K562 (cell line): ENCODE measurements around the gene PTCH1. TPM values are rescaled to one million over a fixed set of nuclear protein-coding genes. Genes with fewer than 3 reads are reported as not detected.

Experiments
- ATAC-seq: fragments of 200-7000 bp; cut with Tn5 transposase; 3 replicates; pipeline ENCODE4 v1.9.1; 2020; ENCODE audit warnings: moderate library complexity
- BruUV-seq: library from RNA; stranded (reverse); fragments of 400-500 nt; replicated peaks from 2 replicates; lab custom pipeline; 2021; lab: Mats Ljungman, UMichigan
- CTCF ChIA-PET: fragments of 300-600 bp; formaldehyde crosslinking; extraction: SDS; loops from one replicate; lab custom pipeline; 2021; ENCODE audit warnings: low intra/inter-chr PET ratio; lab: Yijun Ruan, JAX
- POLR2A ChIA-PET: fragments of 300-600, 350-650 bp; sonication (Branson Sonifier 250); formaldehyde crosslinking; extraction: SDS; loops from one replicate; lab custom pipeline; 2021; ENCODE audit warnings: antibody characterized with exemption, inconsistent platforms; lab: Yijun Ruan, JAX
- DNase-seq, 4 experiments: peaks; one replicate each; pipeline versions ENCODE4 v3.0.0 to v3.0.0-alpha.2; 2011 to 2018; ENCODE audit warnings: low spot score in 3 of 4, mixed read lengths in 3 of 4; ENCODE audit errors: extremely low read depth in 1 of 4
- FAIRE-seq: peaks from 2 replicates; lab custom pipeline; 2011; peaks lifted over from hg19 to GRCh38; lab: Jason Lieb, UNC
- H2AFZ ChIP-seq: 2 replicates; pipeline ENCODE4 v1.6.0; 2011; ENCODE audit warnings: low read depth, low read length, control low read depth, inconsistent platforms
- H3K27ac ChIP-seq: fragments of 200-600 bp; 3 replicates; pipeline ENCODE4 v1.8.0; 2011; ENCODE audit warnings: low read depth, mild to moderate bottlenecking, control low read depth, inconsistent platforms, low read length, moderate library complexity, mixed read lengths; ENCODE audit errors: extremely low read depth
- H3K27me3 ChIP-seq, 2 experiments: fragments of 300-600 bp in 1 of 2; 2 replicates in 1 of 2; 3 replicates in 1 of 2; pipeline versions ENCODE4 v1.6.0 to v1.8.0; 2011; ENCODE audit warnings: inconsistent platforms in 2 of 2, low read length in 2 of 2, mild to moderate bottlenecking in 1 of 2, mixed read lengths in 1 of 2, moderate library complexity in 1 of 2; ENCODE audit not compliant: control insufficient read depth in 2 of 2, insufficient read depth in 2 of 2
- H3K36me3 ChIP-seq: fragments of 300-600 bp; 3 replicates; pipeline ENCODE4 v1.8.0; 2011; ENCODE audit warnings: mild to moderate bottlenecking, low read length, inconsistent platforms; ENCODE audit not compliant: control insufficient read depth, insufficient read depth
- H3K4me1 ChIP-seq, 2 experiments: fragments of 200-600 bp in 1 of 2; replicated peaks in 1 of 2; 2 replicates in 1 of 2; 3 replicates in 1 of 2; pipeline versions ENCODE4 v1.5.1 to v1.8.0; 2011; ENCODE audit warnings: inconsistent platforms in 2 of 2, low read length in 2 of 2, mild to moderate bottlenecking in 1 of 2, mixed read lengths in 1 of 2, moderate library complexity in 1 of 2; ENCODE audit not compliant: control insufficient read depth in 2 of 2, insufficient read depth in 2 of 2
- H3K4me2 ChIP-seq: 2 replicates; pipeline ENCODE4 v1.6.1; 2011; ENCODE audit warnings: low read length, control low read depth, inconsistent platforms, mixed read lengths; ENCODE audit not compliant: insufficient read depth
- H3K4me3 ChIP-seq: fragments of 200-600 bp; sonication (generic), shearing (Covaris generic); 2 replicates; pipeline ENCODE4 v1.5.1; 2016; ENCODE audit warnings: control low read depth, inconsistent platforms
- H3K79me2 ChIP-seq: fragments of 200-600 bp; 3 replicates; pipeline ENCODE4 v1.8.0; 2011; ENCODE audit warnings: low read length, inconsistent platforms; ENCODE audit not compliant: control insufficient read depth, insufficient read depth
- H3K9ac ChIP-seq, 2 experiments: 2 replicates each; pipeline versions ENCODE4 v1.6.0 to v1.6.1; 2011; ENCODE audit warnings: low read depth in 2 of 2, low read length in 2 of 2, control low read depth in 1 of 2, inconsistent platforms in 1 of 2, mild to moderate bottlenecking in 1 of 2, mixed read lengths in 1 of 2; ENCODE audit not compliant: insufficient read depth in 1 of 2
- H3K9me1 ChIP-seq: one replicate; pipeline ENCODE4 v1.6.0; 2011; ENCODE audit warnings: inconsistent platforms, mild to moderate bottlenecking, low read length, moderate library complexity; ENCODE audit not compliant: control insufficient read depth, insufficient read depth
- H3K9me3 ChIP-seq: replicated peaks from 2 replicates; pipeline ENCODE4 v1.5.1; 2011; ENCODE audit warnings: low read depth, low read length, inconsistent platforms; ENCODE audit not compliant: control insufficient read depth, insufficient read depth
- H4K20me1 ChIP-seq: replicated peaks from 2 replicates; pipeline ENCODE4 v1.6.1; 2011; ENCODE audit warnings: low read length, inconsistent platforms, mixed read lengths; ENCODE audit not compliant: control insufficient read depth, insufficient read depth
- GTF2E2 ChIP-seq: fragments of 200-800 bp; sonication (Bioruptor generic); IDR thresholded peaks from 2 replicates; pipeline ENCODE4 v1.6.1; 2016; ENCODE audit warnings: missing genetic modification characterization, missing compliant biosample characterization
- MAFF ChIP-seq: IDR thresholded peaks from 2 replicates; pipeline ENCODE4 v1.6.1; 2012; ENCODE audit warnings: low read length, improper control_type of control experiment
- MYBL2 ChIP-seq, 2 experiments: fragments of 450-650 bp in 1 of 2; sonication (generic) in 1 of 2; formaldehyde crosslinking in 1 of 2; IDR thresholded peaks; 2 replicates each; pipeline versions ENCODE4 v1.6.1 to v1.8.1; 2017 to 2022; ENCODE audit warnings: borderline replicate concordance in 1 of 2, inconsistent platforms in 1 of 2, low read depth in 1 of 2, mild to moderate bottlenecking in 1 of 2, missing genetic modification reagents in 1 of 2, moderate library complexity in 1 of 2
- NR1H2 ChIP-seq: sonication (generic); formaldehyde crosslinking; IDR thresholded peaks from 2 replicates; pipeline ENCODE4 v1.4.0; 2020; ENCODE audit warnings: mild to moderate bottlenecking, missing genetic modification reagents
- PHF20 ChIP-seq: fragments of 450-650 bp; IDR thresholded peaks from 2 replicates; pipeline ENCODE4 v1.6.1; 2018; ENCODE audit not compliant: partially characterized antibody
- ZNF253 ChIP-seq: fragments of 250-450 bp; sonication (Bioruptor Pico); conservative IDR thresholded peaks from 2 replicates; pipeline ENCODE4 v1.6.1; 2021; ENCODE audit warnings: mild to moderate bottlenecking
- WGBS: fragments of 100-300 bp; shearing (Covaris generic); methylation state at CpG from one replicate; pipeline ENCODE4 v1.1.6; 2016; ENCODE audit warnings: low coverage, mixed read lengths; ENCODE audit not compliant: insufficient coverage; ENCODE audit errors: missing lambda C conversion rate; 5-methylcytosine and 5-hydroxymethylcytosine counted together
- in situ Hi-C: fragments of 300-500 bp; cut with MboI; formaldehyde crosslinking; loops from 4 replicates; pipeline ENCODE4 v1.15.0; 2018; ENCODE audit warnings: inconsistent platforms, mixed read lengths
- intact Hi-C: fragments of 100-400 bp; cut with micrococcal nuclease; formaldehyde crosslinking; loops from 2 replicates; pipeline ENCODE4 v1.14.2; 2022
- polyA plus RNA-seq, 8 experiments: library from polyadenylated mRNA; depleted of rRNA in 4 of 8; stranded (reverse) in 5 of 8; unstranded in 3 of 8; fragments of >200 nt; fragmentation: Nextera tagmentation in 2 of 8; fragmentation: Illumina TruSeq in 1 of 8; extraction: Ambion mirVana in 2 of 8; extraction: Trizol in 1 of 8; gene quantifications; 2 replicates each; pipeline versions ENCODE4 v1.2.1 to v1.2.3, GENCODE V29; 2011 to 2014; ENCODE audit warnings: inconsistent platforms in 1 of 8, missing spikeins in 1 of 8
- total RNA-seq, 7 experiments: library from RNA; depleted of rRNA in 6 of 7; stranded (reverse); fragments of >200 nt in 6 of 7; fragmentation: Illumina TruSeq in 2 of 7; extraction: Trizol in 2 of 7; gene quantifications; 2 replicates each; pipeline versions ENCODE4 v1.2.1 to v1.2.3, GENCODE V29; 2011 to 2021; ENCODE audit warnings: low replicate concordance in 1 of 7
- TF ChIP-seq, protein P1 (sequence below): fragments of 450-650 bp; IDR thresholded peaks from one replicate; pipeline ENCODE4 v1.6.1; 2018; ENCODE audit warnings: mild to moderate bottlenecking, moderate library complexity; ENCODE audit not compliant: partially characterized antibody
- TF ChIP-seq, protein P2 (sequence below): fragments of 200-800 bp; sonication (Bioruptor generic); IDR thresholded peaks from 2 replicates; pipeline ENCODE4 v1.6.1; 2016; ENCODE audit warnings: missing genetic modification characterization, missing compliant biosample characterization

The PTCH1 gene
- total and polyA plus RNA-seq, 9 of the 15 experiments (the other 6 are each of a cell fraction or from before 2014, with no cell fraction given) = 0.70 to 9.9 (median 3.8) TPM

GRCh38 chr9:95556521-95556920, 39.8 kb upstream of the PTCH1 start:
- ChIA-PET POLR2A (no interaction called here), CTCF (no interaction called here)
- no peak overlapping the region for H3K27ac ChIP-seq
- H3K9me3 ChIP-seq = no peaks in the 10 kb centered on the region
- BruUV-seq = no TSS peak
- intact Hi-C loops = no loop called here
- H4K20me1 ChIP-seq = no peaks in the 10 kb centered on the region
- H3K4me1 ChIP-seq = peaks cover 0 to 11% of the 10 kb centered on the region in 2 experiments; a peak in 2 of 5 replicates
- DNase-seq = no peak
- in situ Hi-C loops = no loop called here
- no peak for FAIRE-seq
- H2AFZ ChIP-seq = no peak overlapping the region
- H3K27me3 ChIP-seq = peaks cover 29 to 66% of the 10 kb centered on the region in 2 experiments
- no peaks in the 10 kb centered on the region for H3K79me2 ChIP-seq
- no peak overlapping the region for H3K4me2 ChIP-seq
- TF ChIP-seq, protein P1, sequence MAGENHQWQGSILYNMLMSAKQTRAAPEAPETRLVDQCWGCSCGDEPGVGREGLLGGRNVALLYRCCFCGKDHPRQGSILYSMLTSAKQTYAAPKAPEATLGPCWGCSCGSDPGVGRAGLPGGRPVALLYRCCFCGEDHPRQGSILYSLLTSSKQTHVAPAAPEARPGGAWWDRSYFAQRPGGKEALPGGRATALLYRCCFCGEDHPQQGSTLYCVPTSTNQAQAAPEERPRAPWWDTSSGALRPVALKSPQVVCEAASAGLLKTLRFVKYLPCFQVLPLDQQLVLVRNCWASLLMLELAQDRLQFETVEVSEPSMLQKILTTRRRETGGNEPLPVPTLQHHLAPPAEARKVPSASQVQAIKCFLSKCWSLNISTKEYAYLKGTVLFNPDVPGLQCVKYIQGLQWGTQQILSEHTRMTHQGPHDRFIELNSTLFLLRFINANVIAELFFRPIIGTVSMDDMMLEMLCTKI = no peak
- TF ChIP-seq GTF2E2 (tag) (no peak), PHF20 (no peak), MAFF (no peak), MYBL2 (IDR thresholded peaks at IDR 0.05; ENCODE audit: low read depth) (no peak), MYBL2 (CRISPR knock-in tag; IDR thresholded peaks at IDR 0.05; ENCODE audit: borderline replicate concordance) (no peak), NR1H2 (CRISPR knock-in tag) (no peak), ZNF253 (no peak)
- TF ChIP-seq, protein P2, sequence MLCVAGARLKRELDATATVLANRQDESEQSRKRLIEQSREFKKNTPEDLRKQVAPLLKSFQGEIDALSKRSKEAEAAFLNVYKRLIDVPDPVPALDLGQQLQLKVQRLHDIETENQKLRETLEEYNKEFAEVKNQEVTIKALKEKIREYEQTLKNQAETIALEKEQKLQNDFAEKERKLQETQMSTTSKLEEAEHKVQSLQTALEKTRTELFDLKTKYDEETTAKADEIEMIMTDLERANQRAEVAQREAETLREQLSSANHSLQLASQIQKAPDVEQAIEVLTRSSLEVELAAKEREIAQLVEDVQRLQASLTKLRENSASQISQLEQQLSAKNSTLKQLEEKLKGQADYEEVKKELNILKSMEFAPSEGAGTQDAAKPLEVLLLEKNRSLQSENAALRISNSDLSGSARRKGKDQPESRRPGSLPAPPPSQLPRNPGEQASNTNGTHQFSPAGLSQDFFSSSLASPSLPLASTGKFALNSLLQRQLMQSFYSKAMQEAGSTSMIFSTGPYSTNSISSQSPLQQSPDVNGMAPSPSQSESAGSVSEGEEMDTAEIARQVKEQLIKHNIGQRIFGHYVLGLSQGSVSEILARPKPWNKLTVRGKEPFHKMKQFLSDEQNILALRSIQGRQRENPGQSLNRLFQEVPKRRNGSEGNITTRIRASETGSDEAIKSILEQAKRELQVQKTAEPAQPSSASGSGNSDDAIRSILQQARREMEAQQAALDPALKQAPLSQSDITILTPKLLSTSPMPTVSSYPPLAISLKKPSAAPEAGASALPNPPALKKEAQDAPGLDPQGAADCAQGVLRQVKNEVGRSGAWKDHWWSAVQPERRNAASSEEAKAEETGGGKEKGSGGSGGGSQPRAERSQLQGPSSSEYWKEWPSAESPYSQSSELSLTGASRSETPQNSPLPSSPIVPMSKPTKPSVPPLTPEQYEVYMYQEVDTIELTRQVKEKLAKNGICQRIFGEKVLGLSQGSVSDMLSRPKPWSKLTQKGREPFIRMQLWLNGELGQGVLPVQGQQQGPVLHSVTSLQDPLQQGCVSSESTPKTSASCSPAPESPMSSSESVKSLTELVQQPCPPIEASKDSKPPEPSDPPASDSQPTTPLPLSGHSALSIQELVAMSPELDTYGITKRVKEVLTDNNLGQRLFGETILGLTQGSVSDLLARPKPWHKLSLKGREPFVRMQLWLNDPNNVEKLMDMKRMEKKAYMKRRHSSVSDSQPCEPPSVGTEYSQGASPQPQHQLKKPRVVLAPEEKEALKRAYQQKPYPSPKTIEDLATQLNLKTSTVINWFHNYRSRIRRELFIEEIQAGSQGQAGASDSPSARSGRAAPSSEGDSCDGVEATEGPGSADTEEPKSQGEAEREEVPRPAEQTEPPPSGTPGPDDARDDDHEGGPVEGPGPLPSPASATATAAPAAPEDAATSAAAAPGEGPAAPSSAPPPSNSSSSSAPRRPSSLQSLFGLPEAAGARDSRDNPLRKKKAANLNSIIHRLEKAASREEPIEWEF (CRISPR knock-in tag) = no peak
- no peak overlapping the region for H3K4me3 ChIP-seq
- ATAC-seq = no peak
- no peaks in the 10 kb centered on the region for H3K36me3 ChIP-seq
- H3K9me1 ChIP-seq = no peaks in the 10 kb centered on the region
- 15% methylated on average over 10 of the region's 10 CpGs for WGBS
- no peak overlapping the region for H3K9ac ChIP-seq
